Measurements from ENCODE around the gene PAX5. TPM values are rescaled to one million over a fixed set of nuclear protein-coding genes. Genes with fewer than 3 reads are reported as not detected.

Gene PAX5
- total and polyA plus RNA-seq, 2 of the 13 experiments (the other 11 are each of a cell fraction or from before 2014, with no cell fraction given): not detected

GRCh38 chr9:37010180-37010579 lies 23.9 kb downstream of the PAX5 start:
- H3K36me3 ChIP-seq (replicated peaks in 1 of 2; ENCODE audit: control insufficient read depth in 1 of 2, insufficient read depth in 2 of 2, low read length in 2 of 2): no peaks in the 10 kb centered on the region
- no peak overlapping the region for H3K9ac ChIP-seq (ENCODE audit: insufficient read depth, low read depth, low read length)
- CTCF ChIA-PET (ENCODE audit: low intra/inter-chr PET ratio, low total read pairs): no interaction called here
- no peaks in the 10 kb centered on the region for H3K9me3 ChIP-seq (ENCODE audit: low read length)
- H3K4me1 ChIP-seq (ENCODE audit: insufficient read depth, low read length): no peaks in the 10 kb centered on the region
- no peaks in the 10 kb centered on the region for H4K20me1 ChIP-seq (ENCODE audit: insufficient read depth, low read length)
- peaks cover 2 to 62% of the 10 kb centered on the region in 2 experiments; a peak in 3 of 5 replicates for H3K27me3 ChIP-seq (ENCODE audit: control insufficient read depth in 1 of 2, insufficient read depth in 2 of 2, low read length in 2 of 2)
- H2AFZ ChIP-seq (ENCODE audit: low read length): no peak overlapping the region
- POLR2A ChIA-PET: no interaction called here
- in situ Hi-C loops (cut with HindIII; ENCODE audit: extremely low pct_ligation_motif_present, low pct_unique_long_range_greater_than_20kb): no loop called here
- no peak for ATAC-seq
- DNase-seq (ENCODE audit: low spot score): no peak
- no TSS peak for BruUV-seq (replicated peaks)
- no peak overlapping the region for H3K4me2 ChIP-seq (ENCODE audit: low read depth, low read length)
- no peaks in the 10 kb centered on the region for H3K79me2 ChIP-seq (ENCODE audit: insufficient read depth, low read length)
- WGBS (ENCODE audit: low lambda C conversion rate): 2% methylated on average over 7 of the region's 7 CpGs
- intact Hi-C loops (cut with micrococcal nuclease; ENCODE audit: unreplicated experiment): no loop called here
- H3K27ac ChIP-seq (ENCODE audit: extremely low read length, insufficient read depth, low read length): no peak overlapping the region
- H3K4me3 ChIP-seq (replicated peaks in 1 of 3; ENCODE audit: insufficient read depth in 1 of 3, low read depth in 2 of 3, low read length in 3 of 3): no peak overlapping the region
- TF ChIP-seq ZNF44 (CRISPR knock-in tag; IDR thresholded peaks at IDR 0.05) (no peak), PCBP1 (IDR thresholded peaks at IDR 0.05; ENCODE audit: borderline replicate concordance, low read depth, low read length) (no peak), ZNF451 (CRISPR knock-in tag; IDR thresholded peaks at IDR 0.05) (no peak), RBM22 (optimal IDR thresholded peaks at IDR 0.05; ENCODE audit: low read length) (no peak), KLF16 (CRISPR knock-in tag; IDR thresholded peaks at IDR 0.05) (no peak), HOXA5 (CRISPR knock-in tag; IDR thresholded peaks at IDR 0.05) (no peak)
- FAIRE-seq: no peak

- peaks cover 2 to 57% of the 10 kb centered on the region in 2 experiments; a peak in 3 of 5 replicates for H3K27me3 ChIP-seq (ENCODE audit: control insufficient read depth in 1 of 2, insufficient read depth in 2 of 2, low read length in 2 of 2)
- DNase-seq (ENCODE audit: low spot score) (no peak), FAIRE-seq (no peak), ATAC-seq (no peak)
- in situ Hi-C loops (cut with HindIII; ENCODE audit: extremely low pct_ligation_motif_present, low pct_unique_long_range_greater_than_20kb) (no loop called here), intact Hi-C loops (cut with micrococcal nuclease; ENCODE audit: unreplicated experiment) (no loop called here)
- no peaks in the 10 kb centered on the region for H3K9me3 ChIP-seq (ENCODE audit: low read length)
- no peak overlapping the region for H3K4me2 ChIP-seq (ENCODE audit: low read depth, low read length)
- H3K79me2 ChIP-seq (ENCODE audit: insufficient read depth, low read length): no peaks in the 10 kb centered on the region
- ChIA-PET POLR2A (no interaction called here), CTCF (ENCODE audit: low intra/inter-chr PET ratio, low total read pairs) (no interaction called here)
- no peaks in the 10 kb centered on the region for H3K4me1 ChIP-seq (ENCODE audit: insufficient read depth, low read length)
- no peaks in the 10 kb centered on the region for H4K20me1 ChIP-seq (ENCODE audit: insufficient read depth, low read length)
- no peak overlapping the region for H3K4me3 ChIP-seq (replicated peaks in 1 of 3; ENCODE audit: insufficient read depth in 1 of 3, low read depth in 2 of 3, low read length in 3 of 3)
- no peak for TF ChIP-seq ZBTB42 (CRISPR knock-in tag; IDR thresholded peaks at IDR 0.05)
- no peak for TF ChIP-seq HBP1 (CRISPR knock-in tag; IDR thresholded peaks at IDR 0.05; ENCODE audit: low read depth)
- TF ChIP-seq ZNF512 (CRISPR knock-in tag; IDR thresholded peaks at IDR 0.05): no peak
- TF ChIP-seq HOXA5 (CRISPR knock-in tag; IDR thresholded peaks at IDR 0.05): no peak
- TF ChIP-seq ZNF776 (CRISPR knock-in tag; IDR thresholded peaks at IDR 0.05): no peak
- no peak for TF ChIP-seq ZNF354B (CRISPR knock-in tag; IDR thresholded peaks at IDR 0.05)
- TF ChIP-seq MYC (CRISPR knock-in tag; IDR thresholded peaks at IDR 0.05; ENCODE audit: borderline replicate concordance): no peak
- no peak for TF ChIP-seq MED8 (CRISPR knock-in tag; IDR thresholded peaks at IDR 0.05; ENCODE audit: insufficient replicate concordance)
- no peak overlapping the region for H2AFZ ChIP-seq (ENCODE audit: low read length)
- H3K27ac ChIP-seq (ENCODE audit: extremely low read length, insufficient read depth, low read length): no peak overlapping the region
- WGBS (ENCODE audit: low lambda C conversion rate): 31% methylated on average over 12 of the region's 13 CpGs
- H3K9ac ChIP-seq (ENCODE audit: insufficient read depth, low read depth, low read length): no peak overlapping the region
- H3K36me3 ChIP-seq (replicated peaks in 1 of 2; ENCODE audit: control insufficient read depth in 1 of 2, insufficient read depth in 2 of 2, low read length in 2 of 2): no peaks in the 10 kb centered on the region
- BruUV-seq (replicated peaks): no TSS peak
Measured at GRCh38 chr9:37007295-37007694, 26.8 kb downstream of the PAX5 start.

All from HepG2 (cell line).